Fibroblast of the aortic adventitia (primary cell): ENCODE data around the gene RPS19BP1. TPM values are rescaled to one million over a fixed set of nuclear protein-coding genes. Genes with fewer than 3 reads are reported as not detected.
A peak's percentile ranks its signal among the peaks of the same experiment; 100 is the strongest.

Experiments used
- DNase-seq: peaks from one replicate; pipeline ENCODE4 v3.0.0-alpha.2; 2010; ENCODE audit warnings: low read depth
- H3K4me3 ChIP-seq: 2 replicates; pipeline ENCODE4 v1.5.1; 2011; ENCODE audit warnings: low read depth, mild to moderate bottlenecking, control low read depth, low read length, moderate library complexity
- total RNA-seq: library from RNA; depleted of rRNA; stranded (reverse); fragments of >200 nt; gene quantifications from 2 replicates; pipeline ENCODE4 v1.2.3, GENCODE V29; 2012; ENCODE audit warnings: low replicate concordance
- TF ChIP-seq, protein P1 (sequence below): IDR thresholded peaks from 2 replicates; pipeline ENCODE4 v1.5.1; 2011; ENCODE audit warnings: mild to moderate bottlenecking, low read length, control low read depth, inconsistent platforms; ENCODE audit not compliant: insufficient read depth

The RPS19BP1 gene
- total RNA-seq, 1 donor: 39.6 TPM

DNA sequence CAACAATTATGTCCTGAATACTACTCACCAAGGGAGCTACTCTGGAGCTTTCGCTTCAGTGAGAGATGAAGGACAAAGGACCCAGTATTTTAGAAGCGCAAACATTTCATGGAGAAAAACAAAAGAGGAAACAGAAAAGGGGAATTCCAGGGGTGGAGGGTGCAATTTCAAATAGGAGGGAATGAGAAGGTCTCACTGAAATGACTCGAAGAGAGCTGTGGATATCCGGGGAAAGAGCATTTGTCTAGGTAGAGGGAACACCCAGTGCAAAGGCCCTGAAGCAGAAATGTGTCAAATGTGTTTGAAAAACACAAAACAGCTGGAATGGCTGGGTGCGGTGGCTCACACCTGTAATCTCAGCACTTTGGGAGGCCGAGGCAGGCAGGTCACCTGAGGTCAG, 2.4 kb downstream of the RPS19BP1 start:
- TF ChIP-seq, protein P1, sequence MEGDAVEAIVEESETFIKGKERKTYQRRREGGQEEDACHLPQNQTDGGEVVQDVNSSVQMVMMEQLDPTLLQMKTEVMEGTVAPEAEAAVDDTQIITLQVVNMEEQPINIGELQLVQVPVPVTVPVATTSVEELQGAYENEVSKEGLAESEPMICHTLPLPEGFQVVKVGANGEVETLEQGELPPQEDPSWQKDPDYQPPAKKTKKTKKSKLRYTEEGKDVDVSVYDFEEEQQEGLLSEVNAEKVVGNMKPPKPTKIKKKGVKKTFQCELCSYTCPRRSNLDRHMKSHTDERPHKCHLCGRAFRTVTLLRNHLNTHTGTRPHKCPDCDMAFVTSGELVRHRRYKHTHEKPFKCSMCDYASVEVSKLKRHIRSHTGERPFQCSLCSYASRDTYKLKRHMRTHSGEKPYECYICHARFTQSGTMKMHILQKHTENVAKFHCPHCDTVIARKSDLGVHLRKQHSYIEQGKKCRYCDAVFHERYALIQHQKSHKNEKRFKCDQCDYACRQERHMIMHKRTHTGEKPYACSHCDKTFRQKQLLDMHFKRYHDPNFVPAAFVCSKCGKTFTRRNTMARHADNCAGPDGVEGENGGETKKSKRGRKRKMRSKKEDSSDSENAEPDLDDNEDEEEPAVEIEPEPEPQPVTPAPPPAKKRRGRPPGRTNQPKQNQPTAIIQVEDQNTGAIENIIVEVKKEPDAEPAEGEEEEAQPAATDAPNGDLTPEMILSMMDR: no peak
- DNase-seq: no peak
- H3K4me3 ChIP-seq: no peak overlapping the region

DNA sequence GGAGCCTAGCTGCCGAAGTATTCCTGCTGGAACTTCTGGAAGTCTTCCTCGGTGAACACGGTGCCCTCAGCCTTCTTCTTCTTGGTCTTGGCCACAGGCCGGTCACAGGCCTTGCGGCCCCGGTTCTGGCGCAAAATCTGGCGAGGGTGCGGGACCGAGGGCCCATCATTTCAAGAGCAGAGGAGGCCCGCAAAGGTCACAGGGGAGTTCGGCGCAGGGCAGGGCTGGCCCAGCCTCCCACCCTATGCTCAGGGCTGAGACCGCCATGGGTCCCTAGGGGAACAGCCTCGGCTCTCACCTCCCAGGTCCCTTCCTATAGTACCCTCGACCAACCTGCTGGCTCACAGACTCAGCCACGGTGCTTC, 3.1 kb downstream of the RPS19BP1 start:
- H3K4me3 ChIP-seq: no peak overlapping the region
- TF ChIP-seq, protein P1: no peak
- DNase-seq: no peak

DNA sequence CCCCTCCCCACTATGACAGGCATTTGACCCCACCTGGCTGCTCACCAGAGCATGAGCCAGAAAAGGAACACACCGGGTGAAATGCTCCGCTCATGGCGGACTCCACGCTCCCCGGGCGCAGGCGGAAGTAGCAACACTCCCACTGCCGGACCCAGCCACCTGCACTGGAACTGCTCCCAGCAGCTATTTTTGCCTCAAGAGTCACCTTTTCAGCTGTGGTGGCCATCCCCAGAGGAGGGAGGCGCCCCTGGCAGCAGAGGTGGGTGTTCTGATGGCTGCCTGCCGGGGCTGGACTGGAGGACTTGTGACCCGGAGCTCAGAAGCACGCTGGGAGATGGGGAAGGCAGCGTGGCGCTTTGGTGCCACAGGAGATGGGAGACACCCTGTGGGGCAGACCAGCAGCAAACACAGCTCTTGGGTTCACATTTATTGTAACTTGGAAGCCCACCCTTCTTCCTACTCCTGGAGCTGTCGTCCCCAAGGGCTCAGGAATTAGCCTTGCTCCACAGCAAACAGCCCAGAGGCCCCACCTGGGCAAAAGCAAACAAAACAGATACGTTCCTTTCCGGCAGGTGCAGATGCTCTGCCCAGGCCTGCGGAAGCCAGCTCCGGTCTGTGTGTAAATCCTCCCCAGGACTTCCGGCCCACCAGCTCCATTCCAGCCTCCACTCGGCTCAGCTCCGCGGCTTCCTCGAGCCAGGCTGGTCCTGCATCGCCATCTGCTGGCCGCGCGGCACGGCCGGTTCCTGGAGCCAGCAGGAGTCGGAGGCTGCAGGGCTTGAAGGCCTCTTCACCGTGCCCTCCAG, 3.7 kb downstream of the RPS19BP1 start:
- peak overlapping the region; percentile 42 for H3K4me3 ChIP-seq
- peak; percentile 94 for DNase-seq
- TF ChIP-seq, protein P1: peak; percentile 99

DNA sequence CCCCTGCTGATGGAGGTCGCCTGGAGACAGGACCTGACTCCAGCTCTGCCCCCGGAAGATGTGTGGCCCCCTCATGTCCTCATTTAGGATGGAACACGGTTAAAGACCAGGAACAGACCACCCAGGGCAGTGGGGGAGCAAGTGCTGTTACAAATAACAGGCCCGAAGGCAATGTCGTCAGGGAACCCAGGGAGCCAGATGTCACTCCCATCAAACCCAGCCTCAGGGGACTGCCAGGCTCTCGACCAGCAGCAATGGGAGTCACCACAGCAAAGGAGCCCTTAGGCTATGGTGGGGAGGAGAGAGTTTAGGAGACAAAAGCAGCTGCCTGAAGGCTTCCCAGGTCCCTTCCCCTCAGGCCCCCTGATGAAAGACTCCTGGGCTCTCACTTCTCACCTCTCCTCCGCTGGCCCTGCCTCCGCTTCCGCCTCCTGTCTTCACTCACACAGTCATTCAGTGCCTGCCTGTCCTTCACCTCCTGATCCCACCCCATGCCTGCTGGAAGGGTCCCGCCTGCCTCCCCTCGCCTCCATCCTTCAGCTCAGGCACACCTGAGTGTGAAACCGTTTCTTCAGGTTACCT, 4.4 kb downstream of the RPS19BP1 start:
- H3K4me3 ChIP-seq: no peak overlapping the region
- TF ChIP-seq, protein P1: no peak
- DNase-seq: no peak

DNA sequence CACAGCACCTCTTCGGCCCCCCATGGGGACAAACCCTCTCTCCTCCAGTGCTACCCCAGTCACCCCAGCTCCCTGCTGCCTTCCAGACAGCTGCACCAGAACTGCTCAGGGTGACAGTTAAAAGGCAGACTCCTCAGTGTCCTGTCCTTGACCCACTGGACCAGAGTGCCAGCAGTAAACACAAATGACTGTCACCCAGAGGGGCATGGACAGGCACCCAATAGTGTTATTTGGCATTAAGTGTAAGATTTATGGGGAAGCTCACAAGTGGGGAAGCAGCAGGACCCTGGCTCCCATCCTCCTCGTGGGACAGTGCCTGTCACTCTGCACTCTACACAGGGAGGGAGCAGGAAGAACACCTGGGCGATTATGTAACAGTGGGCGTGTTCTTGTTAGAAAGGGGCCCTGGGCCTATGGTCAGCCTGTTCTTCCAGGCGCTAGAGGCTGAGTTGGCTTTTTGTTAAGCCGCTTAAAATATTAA, 5.0 kb downstream of the RPS19BP1 start:
- TF ChIP-seq, protein P1: no peak
- no peak for DNase-seq
- H3K4me3 ChIP-seq: no peak overlapping the region

DNA sequence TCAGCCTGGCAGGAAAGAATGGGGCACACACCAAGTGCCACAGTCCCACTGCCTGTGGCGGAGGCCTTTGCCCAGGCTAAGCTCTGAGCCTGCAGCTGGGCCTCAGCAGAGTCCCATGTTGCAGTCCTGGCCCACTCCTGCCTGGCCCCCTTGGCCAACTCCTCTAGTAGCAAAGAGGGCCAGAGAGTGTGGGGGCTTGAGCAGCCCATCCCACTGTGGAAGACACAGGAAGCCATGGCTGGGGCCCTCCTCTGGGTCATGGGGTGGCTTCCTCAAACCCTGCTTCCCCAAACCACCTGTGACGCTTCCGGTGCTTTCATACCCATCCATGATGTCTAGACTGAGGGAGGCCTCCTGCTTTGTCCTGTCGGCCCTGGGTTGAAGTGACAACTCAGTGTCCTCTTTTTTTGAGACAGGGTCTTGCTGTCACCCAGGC, 5.8 kb downstream of the RPS19BP1 start:
- no peak for DNase-seq
- TF ChIP-seq, protein P1: no peak
- H3K4me3 ChIP-seq: no peak overlapping the region
